ENCODE results near the gene VWF. TPM values are rescaled to one million over a fixed set of nuclear protein-coding genes. Genes with fewer than 3 reads are reported as not detected.

VWF gene
- total RNA-seq, 4 donors from 2014 or later, result 78.8 to 118 (median 101) TPM

DNA sequence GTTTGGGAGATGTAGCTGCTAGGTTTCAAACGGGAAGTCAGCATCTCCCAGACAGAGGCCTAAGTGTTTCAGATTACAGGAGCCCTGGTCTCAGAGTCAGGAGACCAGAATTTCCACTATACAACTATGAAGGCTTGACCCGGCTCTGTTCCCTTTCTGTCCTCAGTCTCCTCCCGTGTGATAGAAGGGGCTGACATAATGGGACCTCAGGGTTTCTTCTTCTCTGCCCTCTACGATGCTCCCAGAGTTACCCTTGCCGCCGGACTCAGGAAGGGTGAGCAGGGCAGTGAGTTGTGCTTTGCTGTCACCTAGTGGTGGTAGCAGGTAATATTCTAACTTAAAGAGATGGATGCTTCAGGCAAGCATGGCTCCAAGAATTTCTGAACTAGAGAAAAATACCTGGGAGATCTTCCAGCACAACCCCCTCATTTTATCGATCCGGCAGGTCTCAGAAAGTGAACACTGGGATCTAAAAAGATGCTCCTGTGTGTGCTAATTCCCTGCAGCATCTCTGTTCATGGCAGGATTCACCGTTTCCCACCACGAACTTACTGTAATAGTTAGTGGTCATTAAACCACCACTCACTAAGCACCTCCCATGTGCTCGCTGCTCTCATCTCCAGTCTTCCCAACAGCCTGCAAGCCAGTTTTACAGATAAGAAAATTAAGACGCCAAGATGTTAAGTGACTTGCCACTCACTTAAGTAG, 84.4 kb downstream of the VWF start:
- intact Hi-C loops (cut with DNase I; ENCODE audit: low total_unique reads) (loop anchor here (1.0 kb wide), 1 partner anchor 52 kb away; no protein-coding TSS in a partner anchor), in situ Hi-C loops (cut with MboI; ENCODE audit: low sequenced_read_pairs in 4 of 4) (loop anchor here in 3 of 4 donors (5.0 to 10.0 kb wide), 2 partner anchors 53 to 55 kb away; no protein-coding TSS in a partner anchor)
- Histone ChIP-seq H3K4me1 (no peaks in the 10 kb centered on the region), H3K9me3 (no peaks in the 10 kb centered on the region), H3K27me3 (no peaks in the 10 kb centered on the region), H3K36me3 (no peaks in the 10 kb centered on the region), H3K27ac (no peak overlapping the region), H3K4me3 (no peak overlapping the region)
- peak; percentile 81 to 83 for ATAC-seq
- no peak for TF ChIP-seq POLR2A (IDR thresholded peaks at IDR 0.05)
- TF ChIP-seq, protein P1, sequence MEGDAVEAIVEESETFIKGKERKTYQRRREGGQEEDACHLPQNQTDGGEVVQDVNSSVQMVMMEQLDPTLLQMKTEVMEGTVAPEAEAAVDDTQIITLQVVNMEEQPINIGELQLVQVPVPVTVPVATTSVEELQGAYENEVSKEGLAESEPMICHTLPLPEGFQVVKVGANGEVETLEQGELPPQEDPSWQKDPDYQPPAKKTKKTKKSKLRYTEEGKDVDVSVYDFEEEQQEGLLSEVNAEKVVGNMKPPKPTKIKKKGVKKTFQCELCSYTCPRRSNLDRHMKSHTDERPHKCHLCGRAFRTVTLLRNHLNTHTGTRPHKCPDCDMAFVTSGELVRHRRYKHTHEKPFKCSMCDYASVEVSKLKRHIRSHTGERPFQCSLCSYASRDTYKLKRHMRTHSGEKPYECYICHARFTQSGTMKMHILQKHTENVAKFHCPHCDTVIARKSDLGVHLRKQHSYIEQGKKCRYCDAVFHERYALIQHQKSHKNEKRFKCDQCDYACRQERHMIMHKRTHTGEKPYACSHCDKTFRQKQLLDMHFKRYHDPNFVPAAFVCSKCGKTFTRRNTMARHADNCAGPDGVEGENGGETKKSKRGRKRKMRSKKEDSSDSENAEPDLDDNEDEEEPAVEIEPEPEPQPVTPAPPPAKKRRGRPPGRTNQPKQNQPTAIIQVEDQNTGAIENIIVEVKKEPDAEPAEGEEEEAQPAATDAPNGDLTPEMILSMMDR (IDR thresholded peaks at IDR 0.05 in 4 of 5, conservative IDR thresholded peaks at IDR 0.05 in 1 of 5), result peak; percentile 78 to 87 (median 83)
- DNase-seq, result peak; percentile 12 to 19

DNA sequence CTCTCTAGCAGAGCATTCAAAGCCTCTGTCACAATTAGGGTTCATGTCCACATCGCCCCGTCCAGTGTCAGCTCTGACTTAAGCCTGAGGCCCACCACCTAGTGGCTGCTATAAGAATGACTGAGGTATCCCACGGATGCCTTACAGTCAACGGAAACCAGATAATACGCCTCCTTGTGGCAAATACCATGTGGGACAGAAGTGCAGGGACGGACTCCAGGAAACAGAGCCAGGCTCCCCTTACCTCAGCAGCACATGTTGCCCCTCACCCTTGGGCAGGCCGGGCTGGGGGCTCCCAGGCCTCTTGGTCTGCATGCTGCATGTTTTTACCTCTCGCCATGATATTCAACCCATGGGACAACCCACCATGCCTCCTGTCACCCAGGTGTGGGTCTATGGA, 86.3 kb downstream of the VWF start:
- DNase-seq (no peak), ATAC-seq (no peak)
- intact Hi-C loops (cut with DNase I; ENCODE audit: low total_unique reads), result no loop called here

DNA sequence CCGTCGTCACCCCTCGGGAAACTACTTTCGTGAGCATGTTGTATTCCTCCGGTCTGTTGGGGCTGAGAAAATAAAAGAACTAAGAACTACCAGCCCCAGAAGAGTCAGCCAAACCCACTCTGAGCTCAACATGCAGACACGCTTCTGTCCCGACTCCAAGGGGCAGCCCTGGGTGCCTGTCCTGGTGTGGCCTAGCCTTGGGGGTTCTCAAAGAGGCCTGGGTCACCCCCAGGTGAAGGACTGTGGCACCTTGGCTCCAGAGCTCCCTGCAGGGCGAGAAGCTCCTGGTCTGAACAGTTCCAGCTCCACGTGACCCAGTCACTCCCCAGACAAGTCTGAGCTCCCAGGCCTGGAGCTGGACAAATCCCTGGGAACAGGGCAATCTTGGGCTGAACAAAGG, 87.0 kb downstream of the VWF start:
- intact Hi-C loops (cut with DNase I; ENCODE audit: low total_unique reads), result no loop called here

More for the DNA sequence above, 86.3 kb downstream of the VWF start:
- in situ Hi-C loops (cut with MboI; ENCODE audit: low sequenced_read_pairs in 4 of 4), result no loop called here
- TF ChIP-seq, protein P1 (IDR thresholded peaks at IDR 0.05 in 4 of 5, conservative IDR thresholded peaks at IDR 0.05 in 1 of 5), result peak in 1 of 5 experiments; percentile 28
- TF ChIP-seq POLR2A (IDR thresholded peaks at IDR 0.05), result no peak
- H3K4me3 ChIP-seq, result no peak overlapping the region
- H3K36me3 ChIP-seq, result no peaks in the 10 kb centered on the region
- H3K27me3 ChIP-seq, result no peaks in the 10 kb centered on the region
- no peaks in the 10 kb centered on the region for H3K4me1 ChIP-seq
- H3K27ac ChIP-seq, result no peak overlapping the region
- H3K9me3 ChIP-seq, result no peaks in the 10 kb centered on the region

DNA sequence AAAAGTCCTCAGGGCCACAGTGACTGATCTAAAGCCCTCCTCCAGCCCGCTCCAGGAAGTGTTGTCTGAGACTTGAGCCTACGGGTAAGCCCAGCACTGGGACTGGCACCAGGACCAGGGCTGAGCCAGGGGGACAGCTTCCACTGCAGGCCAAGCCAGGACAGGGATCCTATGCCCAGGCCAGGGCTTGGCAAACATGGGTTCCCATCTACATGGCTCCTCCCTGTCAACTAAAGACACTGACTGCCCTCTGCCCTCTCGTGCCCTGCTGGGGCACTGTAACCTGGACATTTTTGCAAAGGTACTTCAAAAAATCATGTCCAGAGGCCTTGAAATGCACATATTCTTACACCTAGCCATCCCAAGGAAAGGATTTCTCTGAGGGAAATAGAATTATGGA, 88.0 kb downstream of the VWF start:
- H3K4me1 ChIP-seq, result no peaks in the 10 kb centered on the region
- no peak overlapping the region for H3K4me3 ChIP-seq
- TF ChIP-seq, protein P1 (IDR thresholded peaks at IDR 0.05 in 4 of 5, conservative IDR thresholded peaks at IDR 0.05 in 1 of 5), result no peak
- no peak for TF ChIP-seq POLR2A (IDR thresholded peaks at IDR 0.05)
- DNase-seq, result no peak
- in situ Hi-C loops (cut with MboI; ENCODE audit: low sequenced_read_pairs in 4 of 4), result no loop called here
- H3K27ac ChIP-seq, result no peak overlapping the region
- no peaks in the 10 kb centered on the region for H3K9me3 ChIP-seq
- no peaks in the 10 kb centered on the region for H3K36me3 ChIP-seq
- intact Hi-C loops (cut with DNase I; ENCODE audit: low total_unique reads), result no loop called here
- H3K27me3 ChIP-seq, result no peaks in the 10 kb centered on the region
- no peak for ATAC-seq

More for the DNA sequence above, 87.0 kb downstream of the VWF start:
- no peaks in the 10 kb centered on the region for H3K4me1 ChIP-seq
- no peak overlapping the region for H3K27ac ChIP-seq
- TF ChIP-seq, protein P1 (IDR thresholded peaks at IDR 0.05 in 4 of 5, conservative IDR thresholded peaks at IDR 0.05 in 1 of 5), result no peak
- TF ChIP-seq POLR2A (IDR thresholded peaks at IDR 0.05), result no peak
- H3K27me3 ChIP-seq, result no peaks in the 10 kb centered on the region
- in situ Hi-C loops (cut with MboI; ENCODE audit: low sequenced_read_pairs in 4 of 4), result no loop called here
- ATAC-seq (no peak), DNase-seq (no peak)
- no peaks in the 10 kb centered on the region for H3K36me3 ChIP-seq
- H3K9me3 ChIP-seq, result no peaks in the 10 kb centered on the region
- H3K4me3 ChIP-seq, result no peak overlapping the region

All from gastrocnemius medialis (tissue), 4 donors.